ELF-1 (cell line): Measurements from ENCODE around the gene LHX8.
"Not testable (repeated sequence)": the region's sequence is repeated elsewhere in the genome, so short reads cannot be mapped to it uniquely, and the experiment has no call there.

ENCODE experiments used
- DNase-seq: peaks from one replicate; pipeline ENCODE4 v3.0.0-alpha.2; 2016; ENCODE audit warnings: low read depth, low spot score

The LHX8 gene

DNA sequence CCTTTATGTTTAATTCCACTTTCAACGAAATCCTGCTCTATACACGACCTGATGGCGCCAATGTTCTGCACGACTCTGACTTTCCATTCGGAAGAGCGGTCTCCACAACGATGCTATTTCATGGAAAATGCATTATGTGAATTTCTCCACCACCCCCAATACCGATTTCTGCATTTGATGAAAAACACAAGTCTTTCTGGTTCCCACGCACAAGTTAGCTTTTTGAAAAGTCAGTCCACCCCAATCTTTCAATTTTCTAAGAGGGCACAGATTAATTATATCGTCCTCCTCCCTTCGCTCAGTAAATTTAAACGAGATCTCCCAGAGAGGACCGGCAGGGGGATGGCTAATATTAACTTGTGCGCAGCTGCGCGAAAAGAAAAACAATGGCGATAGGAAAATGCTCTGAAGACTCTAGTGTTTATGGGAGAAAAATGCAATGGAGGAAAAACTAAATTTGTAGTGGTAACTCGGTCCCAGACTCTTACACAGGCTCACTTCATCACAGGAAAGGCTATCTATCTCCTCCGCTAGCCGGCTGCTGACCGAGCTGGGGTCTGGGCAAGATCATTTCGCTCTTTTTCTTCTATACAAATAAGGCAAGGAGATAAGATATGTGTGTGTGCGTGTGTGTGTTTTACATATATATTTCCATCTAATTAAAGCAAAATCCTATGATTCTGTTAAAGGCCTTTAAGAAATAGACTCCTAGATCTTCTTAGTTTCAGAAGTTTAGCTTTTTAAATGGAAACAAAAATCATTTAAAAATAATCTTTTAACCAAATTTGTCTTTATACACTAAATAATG lies 1.2 kb upstream of the LHX8 start:
- DNase-seq: peak; percentile 15

- DNase-seq: peak; percentile 81
Measured at GRCh38 chr1:75134647-75135572, 722 bp downstream of the LHX8 start.

- DNase-seq: peak; percentile 27
Measured at GRCh38 chr1:75135573-75136194, 1.5 kb downstream of the LHX8 start.

DNA sequence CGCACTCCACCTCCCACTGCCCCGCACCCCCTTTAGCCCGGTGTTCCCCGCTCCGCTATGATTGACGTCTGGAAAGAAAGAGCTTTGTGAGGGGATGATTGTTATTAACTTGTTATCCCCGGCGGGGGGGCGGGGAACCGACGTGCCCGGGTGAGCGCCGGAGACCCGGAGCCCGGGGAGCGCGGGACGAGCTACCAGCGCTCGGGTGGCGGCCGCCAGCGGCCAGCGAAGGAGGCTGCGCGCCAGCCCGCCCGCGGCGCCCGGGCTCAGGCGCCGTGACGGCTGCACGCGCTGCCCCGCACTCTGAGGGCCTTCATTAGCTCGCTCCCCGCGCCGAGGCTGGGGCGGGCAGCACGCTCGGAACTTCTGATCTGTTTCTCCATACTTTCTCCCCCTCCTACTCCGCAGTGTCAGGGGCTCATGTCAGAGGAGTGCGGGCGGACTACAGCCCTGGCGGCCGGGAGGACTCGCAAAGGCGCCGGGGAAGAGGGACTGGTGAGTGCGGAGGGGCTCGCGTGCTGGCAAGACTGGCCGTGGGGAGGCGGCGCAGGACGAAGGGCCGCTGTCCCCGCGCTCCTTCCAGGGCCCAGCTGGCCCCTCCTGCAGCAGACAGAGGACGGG lies 2.1 kb downstream of the LHX8 start:
- DNase-seq: peak; percentile 57

- peak; percentile 33 for DNase-seq
Measured at GRCh38 chr1:75136921-75137641, 2.9 kb downstream of the LHX8 start.

DNA sequence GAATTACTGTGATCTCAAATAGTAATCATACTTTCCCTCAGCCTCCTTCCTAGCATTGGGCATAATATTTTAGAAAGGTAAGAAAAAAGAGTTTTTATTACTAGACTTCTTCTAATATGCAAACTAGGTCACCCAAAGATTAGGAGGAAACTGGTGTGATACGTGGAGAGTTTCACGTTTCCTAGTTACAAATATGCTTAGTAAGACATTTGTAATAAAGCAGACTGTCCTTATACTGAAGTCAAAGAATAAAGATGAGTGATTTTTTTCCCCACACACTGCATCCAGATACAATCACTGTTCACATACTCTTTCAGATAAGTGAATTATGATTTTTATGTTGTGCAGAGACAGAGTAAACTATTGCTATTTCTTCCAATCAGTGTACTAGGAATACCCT lies 17.9 kb downstream of the LHX8 start:
- no peak for DNase-seq

GRCh38 chr1:75159154-75159553 lies 25.0 kb downstream of the LHX8 start:
- DNase-seq: no peak

DNA sequence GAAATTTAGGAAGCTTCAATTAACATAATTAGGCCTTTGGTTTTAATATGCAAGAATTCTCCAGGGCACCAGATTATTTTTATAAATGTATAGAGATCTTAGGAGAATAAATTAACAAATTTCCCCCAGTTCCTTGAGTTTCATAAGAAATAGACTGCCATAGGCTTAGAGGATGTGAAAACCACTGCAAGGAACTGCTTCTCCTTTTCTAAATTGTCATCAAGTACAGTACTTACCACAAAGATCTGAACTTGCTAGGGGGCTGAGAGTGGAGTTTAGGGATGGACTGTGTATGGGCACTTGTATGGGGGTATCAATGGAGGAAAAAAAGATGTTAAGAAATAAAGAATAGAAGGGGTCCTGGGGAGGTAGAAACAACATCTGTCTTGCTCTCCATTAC lies 31.1 kb downstream of the LHX8 start:
- DNase-seq: no peak

DNA sequence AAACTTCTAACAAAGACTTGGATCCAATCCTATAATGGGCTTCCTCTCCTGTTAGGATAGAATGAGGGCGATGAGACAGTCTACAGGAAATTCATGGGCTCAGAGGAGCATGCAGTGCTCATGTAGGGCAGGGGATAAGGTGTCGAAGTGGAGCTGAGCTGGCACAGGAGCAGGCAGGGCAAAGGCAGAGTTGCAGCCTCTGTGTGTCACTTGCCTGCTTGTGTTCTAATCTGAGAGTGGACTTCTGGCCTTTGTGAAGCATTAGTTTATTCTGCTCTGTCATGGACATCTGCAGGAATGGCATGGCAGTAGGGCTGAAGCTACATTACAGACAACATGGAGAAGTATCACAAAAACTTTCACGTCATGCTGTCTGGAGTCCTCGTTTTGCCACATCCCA lies 32.6 kb downstream of the LHX8 start:
- no peak for DNase-seq

- no peak for DNase-seq
Measured at GRCh38 chr1:75170011-75170410, 35.8 kb downstream of the LHX8 start.

GRCh38 chr1:75170981-75171380 lies 36.8 kb downstream of the LHX8 start:
- DNase-seq: no peak

DNA sequence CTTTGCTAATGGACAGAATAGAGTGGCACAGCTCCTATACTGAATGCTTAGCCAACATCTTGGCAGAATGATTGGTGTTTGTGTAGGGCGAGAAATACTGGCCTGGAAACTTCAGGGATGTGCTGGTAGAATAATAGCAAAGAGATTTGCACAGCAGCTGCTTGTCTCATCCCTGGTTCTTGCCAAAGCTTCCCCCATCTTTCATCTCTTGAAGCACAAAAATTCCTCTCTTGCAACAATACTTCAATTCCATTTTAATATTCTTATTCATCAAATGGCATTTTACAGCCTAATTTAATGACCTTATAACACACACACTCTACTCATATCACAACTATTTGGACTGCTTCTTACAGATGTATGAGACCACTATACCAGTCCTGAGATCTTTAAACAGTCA lies 37.7 kb downstream of the LHX8 start:
- DNase-seq: no peak

GRCh38 chr1:75172556-75172955 lies 38.4 kb downstream of the LHX8 start:
- DNase-seq: no peak

DNA sequence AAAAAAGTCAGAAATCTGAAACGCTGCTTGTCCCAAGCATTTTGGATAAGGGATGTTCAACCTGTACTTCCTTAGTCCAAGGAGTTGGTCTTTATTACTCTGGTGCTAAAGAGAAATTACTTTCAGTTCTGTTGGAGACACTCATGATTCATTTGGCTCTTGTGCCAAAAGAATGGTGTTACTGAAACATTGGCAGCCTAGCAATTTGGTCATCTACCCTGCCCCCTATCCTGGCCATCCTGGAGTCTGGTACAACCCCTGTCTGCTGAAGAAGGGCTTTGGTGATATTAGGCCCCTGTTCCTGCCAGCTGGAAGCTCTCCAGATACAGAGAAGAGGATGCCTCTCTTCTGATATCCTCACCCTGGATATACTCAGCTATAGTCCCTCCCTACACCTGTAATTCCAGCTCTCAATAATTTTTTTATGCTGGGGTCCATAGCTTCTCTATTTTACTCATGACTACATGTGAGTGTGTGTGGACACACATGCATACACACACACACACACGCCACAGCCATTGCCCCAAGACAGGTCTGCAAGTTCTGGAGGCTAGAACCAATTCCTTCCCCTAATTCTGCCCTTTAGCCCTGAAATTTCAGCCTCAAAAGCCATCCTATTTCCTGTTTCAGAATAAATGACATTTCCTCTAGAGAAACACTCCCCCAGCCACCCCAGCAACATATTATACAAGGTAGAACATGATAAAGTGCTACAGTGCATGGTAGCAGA lies 40.0 kb downstream of the LHX8 start:
- no peak for DNase-seq

- not testable (repeated sequence) for DNase-seq
Measured at GRCh38 chr1:75181214-75181955, 47.2 kb downstream of the LHX8 start.

- no peak for DNase-seq
Measured at GRCh38 chr1:75188892-75189291, 54.7 kb downstream of the LHX8 start.

GRCh38 chr1:75198163-75198562 lies 64.0 kb downstream of the LHX8 start:
- DNase-seq: no peak

- no peak for DNase-seq
Measured at GRCh38 chr1:75198761-75199160, 64.6 kb downstream of the LHX8 start.

DNA sequence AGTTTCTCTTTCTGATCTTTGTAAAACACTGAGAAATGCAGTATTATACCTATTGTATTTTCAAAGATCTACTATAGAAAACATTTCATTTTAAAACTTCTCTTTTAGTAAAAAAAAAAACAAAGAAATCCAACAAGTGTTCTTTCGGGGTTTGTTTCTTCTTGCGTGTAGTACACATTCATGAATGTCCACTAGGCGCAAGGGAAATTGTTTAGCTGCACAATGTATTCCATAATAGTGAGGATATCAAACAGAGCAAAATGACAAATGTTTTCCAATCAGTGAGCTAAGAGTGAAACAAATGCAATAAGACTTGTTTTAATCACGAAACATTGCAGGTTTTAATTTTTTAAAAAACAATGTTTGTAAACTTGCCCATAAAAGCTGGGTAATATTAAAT lies 68.6 kb downstream of the LHX8 start:
- no peak for DNase-seq
